Measurements from ENCODE around the gene DIPK1A. TPM values are rescaled to one million over a fixed set of nuclear protein-coding genes. Genes with fewer than 3 reads are reported as not detected.
A peak's percentile ranks its signal among the peaks of the same experiment; 100 is the strongest.
"Not testable (repeated sequence)": the region's sequence is repeated elsewhere in the genome, so short reads cannot be mapped to it uniquely, and the experiment has no call there.

DIPK1A gene
- total RNA-seq, 1 donor from 2014 or later: 23.0 TPM

- intact Hi-C loops (cut with micrococcal nuclease): no loop called here
- Mint-ChIP-seq H3K4me3 (ENCODE audit: low read depth) (no peak overlapping the region), H3K9me3 (no peaks in the 10 kb centered on the region), H3K27me3 (ENCODE audit: low read depth) (no peaks in the 10 kb centered on the region), H3K4me1 (ENCODE audit: low read depth) (peaks cover 50% of the 10 kb centered on the region), H3K27ac (peak overlapping the region; percentile 14), H3K36me3 (ENCODE audit: low read depth) (peaks cover 17% of the 10 kb centered on the region)
- no peak for DNase-seq (ENCODE audit: low spot score)
These were observed 32.3 kb upstream of the DIPK1A start for GRCh38 chr1:92993581-92993980.

- intact Hi-C loops (cut with micrococcal nuclease): no loop called here
- peaks cover 53% of the 10 kb centered on the region for H3K4me1 Mint-ChIP-seq (ENCODE audit: low read depth)
- H3K27ac Mint-ChIP-seq: no peak overlapping the region
These were observed 31.6 kb upstream of the DIPK1A start for GRCh38 chr1:92992877-92993276.

GRCh38 chr1:92992054-92992453 lies 30.8 kb upstream of the DIPK1A start:
- H3K4me1 Mint-ChIP-seq (ENCODE audit: low read depth): peaks cover 53% of the 10 kb centered on the region
- peaks cover 17% of the 10 kb centered on the region for H3K36me3 Mint-ChIP-seq (ENCODE audit: low read depth)
- intact Hi-C loops (cut with micrococcal nuclease): no loop called here
- no peak for DNase-seq (ENCODE audit: low spot score)
- H3K4me3 Mint-ChIP-seq (ENCODE audit: low read depth): no peak overlapping the region
- no peaks in the 10 kb centered on the region for H3K9me3 Mint-ChIP-seq
- H3K27ac Mint-ChIP-seq: peak overlapping the region; percentile 29
- no peaks in the 10 kb centered on the region for H3K27me3 Mint-ChIP-seq (ENCODE audit: low read depth)

More at GRCh38 chr1:92992877-92993276, 31.6 kb upstream of the DIPK1A start:
- Mint-ChIP-seq H3K4me3 (ENCODE audit: low read depth) (no peak overlapping the region), H3K27me3 (ENCODE audit: low read depth) (no peaks in the 10 kb centered on the region), H3K9me3 (no peaks in the 10 kb centered on the region), H3K36me3 (ENCODE audit: low read depth) (peaks cover 17% of the 10 kb centered on the region)
- DNase-seq (ENCODE audit: low spot score): no peak

GRCh38 chr1:92990828-92991227 lies 29.6 kb upstream of the DIPK1A start:
- peaks cover 58% of the 10 kb centered on the region for H3K4me1 Mint-ChIP-seq (ENCODE audit: low read depth)
- peak overlapping the region; percentile 67 for H3K27ac Mint-ChIP-seq
- intact Hi-C loops (cut with micrococcal nuclease): loop anchor here (1.0 kb wide), 1 partner anchor 10 kb away; no protein-coding TSS in a partner anchor
- no peaks in the 10 kb centered on the region for H3K27me3 Mint-ChIP-seq (ENCODE audit: low read depth)
- H3K9me3 Mint-ChIP-seq: no peaks in the 10 kb centered on the region
- peaks cover 17% of the 10 kb centered on the region for H3K36me3 Mint-ChIP-seq (ENCODE audit: low read depth)
- H3K4me3 Mint-ChIP-seq (ENCODE audit: low read depth): peak overlapping the region; percentile 14
- DNase-seq (ENCODE audit: low spot score): peak; percentile 24

- Mint-ChIP-seq H3K27ac (peak overlapping the region; percentile 67), H3K4me1 (ENCODE audit: low read depth) (peaks cover 61% of the 10 kb centered on the region), H3K9me3 (no peaks in the 10 kb centered on the region), H3K27me3 (ENCODE audit: low read depth) (no peaks in the 10 kb centered on the region), H3K4me3 (ENCODE audit: low read depth) (peak overlapping the region; percentile 18), H3K36me3 (ENCODE audit: low read depth) (peaks cover 17% of the 10 kb centered on the region)
- intact Hi-C loops (cut with micrococcal nuclease): loop anchor here (1.0 to 10.0 kb wide), 3 partner anchors 9 to 855 kb away; no protein-coding TSS in a partner anchor
- no peak for DNase-seq (ENCODE audit: low spot score)
These were observed 28.8 kb upstream of the DIPK1A start for GRCh38 chr1:92989936-92990583.

- Mint-ChIP-seq H3K27ac (peak overlapping the region; percentile 67), H3K4me3 (ENCODE audit: low read depth) (no peak overlapping the region), H3K9me3 (no peaks in the 10 kb centered on the region), H3K36me3 (ENCODE audit: low read depth) (peaks cover 23% of the 10 kb centered on the region), H3K4me1 (ENCODE audit: low read depth) (peaks cover 62% of the 10 kb centered on the region), H3K27me3 (ENCODE audit: low read depth) (no peaks in the 10 kb centered on the region)
- DNase-seq (ENCODE audit: low spot score): no peak
- intact Hi-C loops (cut with micrococcal nuclease): loop anchor here (10.0 kb wide), 2 partner anchors 624 to 856 kb away; no protein-coding TSS in a partner anchor
These were observed 28.0 kb upstream of the DIPK1A start for GRCh38 chr1:92989253-92989652.

- Mint-ChIP-seq H3K36me3 (ENCODE audit: low read depth) (peaks cover 30% of the 10 kb centered on the region), H3K4me1 (ENCODE audit: low read depth) (peaks cover 51% of the 10 kb centered on the region), H3K27me3 (ENCODE audit: low read depth) (no peaks in the 10 kb centered on the region), H3K9me3 (peaks cover 6% of the 10 kb centered on the region), H3K4me3 (ENCODE audit: low read depth) (no peak overlapping the region), H3K27ac (no peak overlapping the region)
- intact Hi-C loops (cut with micrococcal nuclease): loop anchor here (10.0 kb wide), 2 partner anchors 623 to 857 kb away; no protein-coding TSS in a partner anchor
- DNase-seq (ENCODE audit: low spot score): no peak
These were observed 26.2 kb upstream of the DIPK1A start for GRCh38 chr1:92987462-92987861.

GRCh38 chr1:92985101-92985500 lies 23.8 kb upstream of the DIPK1A start:
- Mint-ChIP-seq H3K9me3 (peaks cover 6% of the 10 kb centered on the region), H3K36me3 (ENCODE audit: low read depth) (peaks cover 27% of the 10 kb centered on the region), H3K4me3 (ENCODE audit: low read depth) (no peak overlapping the region), H3K4me1 (ENCODE audit: low read depth) (peaks cover 50% of the 10 kb centered on the region), H3K27ac (no peak overlapping the region), H3K27me3 (ENCODE audit: low read depth) (no peaks in the 10 kb centered on the region)
- DNase-seq (ENCODE audit: low spot score): no peak
- intact Hi-C loops (cut with micrococcal nuclease): loop anchor here (10.0 kb wide), 2 partner anchors 620 to 860 kb away; no protein-coding TSS in a partner anchor

GRCh38 chr1:92980732-92981647 lies 19.7 kb upstream of the DIPK1A start:
- intact Hi-C loops (cut with micrococcal nuclease): loop anchor here (1.0 to 10.0 kb wide), 5 partner anchors 8 to 864 kb away; no protein-coding TSS in a partner anchor
- peak; percentile 45 for DNase-seq (ENCODE audit: low spot score)
- H3K27me3 Mint-ChIP-seq (ENCODE audit: low read depth): no peaks in the 10 kb centered on the region
- H3K27ac Mint-ChIP-seq: peak overlapping the region; percentile 98
- peaks cover 55% of the 10 kb centered on the region for H3K4me1 Mint-ChIP-seq (ENCODE audit: low read depth)
- peak overlapping the region; percentile 41 for H3K4me3 Mint-ChIP-seq (ENCODE audit: low read depth)
- peaks cover 6% of the 10 kb centered on the region for H3K9me3 Mint-ChIP-seq
- H3K36me3 Mint-ChIP-seq (ENCODE audit: low read depth): peaks cover 23% of the 10 kb centered on the region

GRCh38 chr1:92975551-92976232 lies 14.4 kb upstream of the DIPK1A start:
- Mint-ChIP-seq H3K4me3 (ENCODE audit: low read depth) (no peak overlapping the region), H3K9me3 (no peaks in the 10 kb centered on the region), H3K27me3 (ENCODE audit: low read depth) (no peaks in the 10 kb centered on the region), H3K27ac (peak overlapping the region; percentile 89), H3K36me3 (ENCODE audit: low read depth) (peaks cover 5% of the 10 kb centered on the region), H3K4me1 (ENCODE audit: low read depth) (peaks cover 58% of the 10 kb centered on the region)
- DNase-seq (ENCODE audit: low spot score): no peak
- intact Hi-C loops (cut with micrococcal nuclease): loop anchor here (5.0 kb wide), 1 partner anchor 398 kb away; no protein-coding TSS in a partner anchor

- H3K27ac Mint-ChIP-seq: peak overlapping the region; percentile 88
- DNase-seq (ENCODE audit: low spot score); H3K36me3 Mint-ChIP-seq (ENCODE audit: low read depth); H3K4me3 Mint-ChIP-seq (ENCODE audit: low read depth); intact Hi-C loops (cut with micrococcal nuclease); H3K9me3 Mint-ChIP-seq; H3K27me3 Mint-ChIP-seq (ENCODE audit: low read depth): not testable (repeated sequence)
- H3K4me1 Mint-ChIP-seq (ENCODE audit: low read depth): peaks cover 53% of the 10 kb centered on the region
These were observed 12.8 kb upstream of the DIPK1A start for GRCh38 chr1:92974112-92974511.

- no peak for DNase-seq (ENCODE audit: low spot score)
- intact Hi-C loops (cut with micrococcal nuclease): loop anchor here (1.0 kb wide), 2 partner anchors 8 to 21 kb away; no protein-coding TSS in a partner anchor
- H3K4me1 Mint-ChIP-seq (ENCODE audit: low read depth): peaks cover 54% of the 10 kb centered on the region
- peak overlapping the region; percentile 7 for H3K4me3 Mint-ChIP-seq (ENCODE audit: low read depth)
- no peaks in the 10 kb centered on the region for H3K9me3 Mint-ChIP-seq
- H3K36me3 Mint-ChIP-seq (ENCODE audit: low read depth): peaks cover 2% of the 10 kb centered on the region
- H3K27ac Mint-ChIP-seq: peak overlapping the region; percentile 88
- H3K27me3 Mint-ChIP-seq (ENCODE audit: low read depth): no peaks in the 10 kb centered on the region
These were observed 12.1 kb upstream of the DIPK1A start for GRCh38 chr1:92973203-92973897.
